ENCODE data around the gene IREB2.

Gene IREB2

GRCh38 chr15:78444255-78444654, 6.2 kb downstream of the IREB2 start:
- Histone ChIP-seq H3K9ac (ENCODE audit: low read length) (no peak overlapping the region), H2AFZ (ENCODE audit: low read depth, low read length) (no peak overlapping the region), H3K4me3 (ENCODE audit: low read length) (no peak overlapping the region), H3K9me3 (ENCODE audit: insufficient read depth, low read length) (no peaks in the 10 kb centered on the region), H3K79me2 (ENCODE audit: low read length) (peaks cover 99% of the 10 kb centered on the region), H3K27ac (ENCODE audit: low read length) (no peak overlapping the region), H3K4me1 (ENCODE audit: low read length) (peaks cover 14% of the 10 kb centered on the region), H3K4me2 (ENCODE audit: low read length) (no peak overlapping the region), H3K36me3 (replicated peaks; ENCODE audit: low read depth, low read length) (peaks cover 72% of the 10 kb centered on the region), H4K20me1 (ENCODE audit: insufficient read depth, low read length) (peaks cover 35% of the 10 kb centered on the region), H3K27me3 (ENCODE audit: low read depth, low read length) (no peaks in the 10 kb centered on the region)
- no peak for TF ChIP-seq EZH2phosphoT487 (IDR thresholded peaks at IDR 0.05; ENCODE audit: low read depth)
- TF ChIP-seq, protein P1, sequence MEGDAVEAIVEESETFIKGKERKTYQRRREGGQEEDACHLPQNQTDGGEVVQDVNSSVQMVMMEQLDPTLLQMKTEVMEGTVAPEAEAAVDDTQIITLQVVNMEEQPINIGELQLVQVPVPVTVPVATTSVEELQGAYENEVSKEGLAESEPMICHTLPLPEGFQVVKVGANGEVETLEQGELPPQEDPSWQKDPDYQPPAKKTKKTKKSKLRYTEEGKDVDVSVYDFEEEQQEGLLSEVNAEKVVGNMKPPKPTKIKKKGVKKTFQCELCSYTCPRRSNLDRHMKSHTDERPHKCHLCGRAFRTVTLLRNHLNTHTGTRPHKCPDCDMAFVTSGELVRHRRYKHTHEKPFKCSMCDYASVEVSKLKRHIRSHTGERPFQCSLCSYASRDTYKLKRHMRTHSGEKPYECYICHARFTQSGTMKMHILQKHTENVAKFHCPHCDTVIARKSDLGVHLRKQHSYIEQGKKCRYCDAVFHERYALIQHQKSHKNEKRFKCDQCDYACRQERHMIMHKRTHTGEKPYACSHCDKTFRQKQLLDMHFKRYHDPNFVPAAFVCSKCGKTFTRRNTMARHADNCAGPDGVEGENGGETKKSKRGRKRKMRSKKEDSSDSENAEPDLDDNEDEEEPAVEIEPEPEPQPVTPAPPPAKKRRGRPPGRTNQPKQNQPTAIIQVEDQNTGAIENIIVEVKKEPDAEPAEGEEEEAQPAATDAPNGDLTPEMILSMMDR (IDR thresholded peaks at IDR 0.05; ENCODE audit: low read depth, low read length): no peak

- H3K4me2 ChIP-seq (ENCODE audit: low read length): no peak overlapping the region
- H3K9me3 ChIP-seq (ENCODE audit: insufficient read depth, low read length): no peaks in the 10 kb centered on the region
- peaks cover 49% of the 10 kb centered on the region for H4K20me1 ChIP-seq (ENCODE audit: insufficient read depth, low read length)
- peaks cover 2% of the 10 kb centered on the region for H3K4me1 ChIP-seq (ENCODE audit: low read length)
- H3K27me3 ChIP-seq (ENCODE audit: low read depth, low read length): no peaks in the 10 kb centered on the region
- no peak overlapping the region for H2AFZ ChIP-seq (ENCODE audit: low read depth, low read length)
- no peak overlapping the region for H3K9ac ChIP-seq (ENCODE audit: low read length)
- peaks cover 70% of the 10 kb centered on the region for H3K36me3 ChIP-seq (replicated peaks; ENCODE audit: low read depth, low read length)
- TF ChIP-seq EZH2phosphoT487 (IDR thresholded peaks at IDR 0.05; ENCODE audit: low read depth): no peak
- TF ChIP-seq, protein P1 (IDR thresholded peaks at IDR 0.05; ENCODE audit: low read depth, low read length): no peak
- no peak overlapping the region for H3K27ac ChIP-seq (ENCODE audit: low read length)
- peaks cover 99% of the 10 kb centered on the region for H3K79me2 ChIP-seq (ENCODE audit: low read length)
- no peak overlapping the region for H3K4me3 ChIP-seq (ENCODE audit: low read length)
Observed at GRCh38 chr15:78445875-78446274, 7.9 kb downstream of the IREB2 start.

- no peak overlapping the region for H3K27ac ChIP-seq (ENCODE audit: low read length)
- H2AFZ ChIP-seq (ENCODE audit: low read depth, low read length): no peak overlapping the region
- no peaks in the 10 kb centered on the region for H3K4me1 ChIP-seq (ENCODE audit: low read length)
- TF ChIP-seq, protein P1 (IDR thresholded peaks at IDR 0.05; ENCODE audit: low read depth, low read length): no peak
- TF ChIP-seq EZH2phosphoT487 (IDR thresholded peaks at IDR 0.05; ENCODE audit: low read depth): no peak
- no peak overlapping the region for H3K9ac ChIP-seq (ENCODE audit: low read length)
- peaks cover 99% of the 10 kb centered on the region for H3K79me2 ChIP-seq (ENCODE audit: low read length)
- peaks cover 51% of the 10 kb centered on the region for H4K20me1 ChIP-seq (ENCODE audit: insufficient read depth, low read length)
- H3K4me3 ChIP-seq (ENCODE audit: low read length): no peak overlapping the region
- no peaks in the 10 kb centered on the region for H3K9me3 ChIP-seq (ENCODE audit: insufficient read depth, low read length)
- peaks cover 63% of the 10 kb centered on the region for H3K36me3 ChIP-seq (replicated peaks; ENCODE audit: low read depth, low read length)
- H3K27me3 ChIP-seq (ENCODE audit: low read depth, low read length): no peaks in the 10 kb centered on the region
- H3K4me2 ChIP-seq (ENCODE audit: low read length): no peak overlapping the region
Observed at GRCh38 chr15:78446551-78446950, 8.5 kb downstream of the IREB2 start.

DNA sequence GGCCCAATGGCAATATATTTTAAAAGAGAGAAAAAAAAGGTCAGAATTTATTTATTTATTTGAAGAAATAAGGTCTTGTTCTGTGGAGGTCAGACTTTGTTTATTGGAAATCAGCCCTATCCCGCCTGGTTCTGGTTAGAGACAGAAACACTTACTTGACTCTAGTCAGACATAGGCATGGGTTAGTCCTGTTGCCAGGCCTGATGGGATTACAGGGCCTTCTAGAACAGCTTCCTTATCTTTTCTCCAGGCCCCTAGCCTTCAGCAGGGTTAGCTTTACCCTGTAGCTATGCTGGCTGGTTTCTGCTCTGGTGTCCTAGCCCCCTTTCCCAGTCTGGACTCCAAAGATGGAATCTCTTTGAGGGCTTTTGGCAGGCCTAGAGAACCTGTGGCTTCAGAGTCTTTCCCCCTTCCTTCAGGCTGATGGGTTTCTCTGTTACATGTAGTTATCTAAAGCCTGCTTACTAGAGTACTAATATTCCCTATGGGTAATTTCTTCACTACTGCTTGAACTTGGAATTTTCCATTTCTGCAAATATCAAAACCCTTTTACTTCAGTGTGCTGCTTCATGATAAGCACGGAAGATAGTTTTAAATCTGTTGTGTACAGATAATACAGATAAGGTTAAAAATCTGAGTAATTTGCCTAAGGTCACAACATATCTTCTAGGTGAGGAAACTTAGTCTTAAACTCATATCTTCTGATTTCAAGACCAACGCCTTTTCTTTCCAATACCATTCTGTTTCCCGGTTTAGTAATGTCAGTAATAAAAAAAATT, 10.6 kb downstream of the IREB2 start:
- H3K27ac ChIP-seq (ENCODE audit: low read length): no peak overlapping the region
- H3K4me1 ChIP-seq (ENCODE audit: low read length): peaks cover 16% of the 10 kb centered on the region
- no peak overlapping the region for H3K4me2 ChIP-seq (ENCODE audit: low read length)
- H3K9me3 ChIP-seq (ENCODE audit: insufficient read depth, low read length): no peaks in the 10 kb centered on the region
- H4K20me1 ChIP-seq (ENCODE audit: insufficient read depth, low read length): peaks cover 66% of the 10 kb centered on the region
- TF ChIP-seq, protein P1 (IDR thresholded peaks at IDR 0.05; ENCODE audit: low read depth, low read length): no peak
- TF ChIP-seq EZH2phosphoT487 (IDR thresholded peaks at IDR 0.05; ENCODE audit: low read depth): no peak
- no peak overlapping the region for H3K4me3 ChIP-seq (ENCODE audit: low read length)
- H3K27me3 ChIP-seq (ENCODE audit: low read depth, low read length): no peaks in the 10 kb centered on the region
- no peak overlapping the region for H3K9ac ChIP-seq (ENCODE audit: low read length)
- H3K79me2 ChIP-seq (ENCODE audit: low read length): peaks cover 99% of the 10 kb centered on the region
- peaks cover 60% of the 10 kb centered on the region for H3K36me3 ChIP-seq (replicated peaks; ENCODE audit: low read depth, low read length)
- no peak overlapping the region for H2AFZ ChIP-seq (ENCODE audit: low read depth, low read length)
